Ovary (tissue), 9 donors: ENCODE data around the gene RHPN2. TPM values are rescaled to one million over a fixed set of nuclear protein-coding genes. Genes with fewer than 3 reads are reported as not detected.

Source experiments
- DNase-seq, 5 donors: peaks; one replicate each; pipeline ENCODE4 v3.0.0-alpha.2; 2019 to 2020
- H3K27ac ChIP-seq, 2 donors: fragments of 200-600 bp; one replicate each; pipeline versions ENCODE4 v1.5.1 to v1.8.0; 2019 to 2022
- H3K27me3 ChIP-seq: fragments of 200-600 bp; one replicate; pipeline ENCODE4 v1.8.0; 2022
- H3K36me3 ChIP-seq: fragments of 200-600 bp; sonication (generic); one replicate; pipeline ENCODE4 v1.5.1; 2019
- H3K4me1 ChIP-seq: one replicate; pipeline ENCODE4 v1.8.1; 2013; ENCODE audit warnings: mild to moderate bottlenecking, moderate library complexity; ENCODE audit not compliant: insufficient read depth
- H3K4me3 ChIP-seq: fragments of 200-600 bp; sonication (generic); one replicate; pipeline ENCODE4 v1.5.1; 2017
- H3K9me3 ChIP-seq, 2 donors: fragments of 200-600 bp in 1 of 2; sonication (generic) in 1 of 2; one replicate each; pipeline versions ENCODE4 v1.5.1 to v1.8.1; 2013 to 2019; ENCODE audit warnings: mild to moderate bottlenecking in 1 of 2, moderate library complexity in 1 of 2
- CTCF ChIP-seq, 3 donors: fragments of 450-650 bp in 2 of 3; fragments of 200-600 bp in 1 of 3; IDR thresholded peaks; one replicate each; pipeline versions ENCODE4 v1.5.1 to v1.8.0; 2016 to 2022; ENCODE audit warnings: antibody characterized with exemption in 3 of 3, mild to moderate bottlenecking in 1 of 3
- EP300 ChIP-seq: sonication (generic); formaldehyde crosslinking; IDR thresholded peaks from one replicate; pipeline ENCODE4 v1.6.1; 2017; ENCODE audit warnings: antibody characterized with exemption
- POLR2A ChIP-seq: fragments of 450-650 bp; IDR thresholded peaks from one replicate; pipeline ENCODE4 v1.6.1; 2017; ENCODE audit warnings: antibody characterized with exemption, mild to moderate bottlenecking, moderate library complexity
- WGBS, 3 donors: extraction: QIAGEN DNeasy Blood & Tissue Kit in 1 of 3; methylation state at CpG; one replicate each; pipeline versions ENCODE4 v1.1.5 to v1.1.7; 2013 to 2017; 5-methylcytosine and 5-hydroxymethylcytosine counted together
- intact Hi-C, 4 donors: fragments of 100-400 bp; cut with DNase I; formaldehyde crosslinking; loops; one replicate each; pipeline versions ENCODE4 v1.11.0 to v1.15.1; 2022 to 2023
- polyA plus RNA-seq, 2 donors: library from polyadenylated mRNA; stranded (reverse); fragments of 200-250 nt in 1 of 2; fragments of 350-450 nt in 1 of 2; fragmentation: Illumina TruSeq in 1 of 2; extraction: RNeasy Lipid Tissue Mini Kit (QIAGEN cat#74804) in 1 of 2; gene quantifications; one replicate each; pipeline ENCODE4 v1.2.3, GENCODE V29; 2013 to 2014
- total RNA-seq, 7 donors: library from RNA; depleted of rRNA in 2 of 7; stranded (reverse); fragments of >200 nt in 2 of 7; fragmentation: NEBNext Ultra II Directional in 3 of 7; extraction: Animal tissue kit (Norgen Biotek cat#: 25700) in 3 of 7; gene quantifications; one replicate each; pipeline versions ENCODE4 v1.1.0 to v1.2.4, GENCODE V29; 2016 to 2023
- donor health status: DM: no; HTN: no; CAD: no; lungs with moderate emphysema.
- donor health status: DM: no; HTN: no; CAD: no.
- donor health status: Bipolar disorder and iron deficiency.
- donor health status: DM: yes; HTN: yes; CAD: no.
- donor health status: DM: no; HTN: no; CAD: no.
- donor health status: DM: yes; HTN: yes; CAD: no.

Gene RHPN2
- total and polyA plus RNA-seq, 9 donors: 1.3 to 47.9 (median 3.8) TPM

- peak; percentile 60 to 81 (median 70) for DNase-seq
- no peak for TF ChIP-seq POLR2A
- TF ChIP-seq CTCF (IDR thresholded peaks at IDR 0.05): peak in 2 of 3 donors; percentile 34 to 39
- WGBS, 3 donors: 38 to 48% (median 44%) methylated on average over 14 of the region's 14 CpGs
- no peak overlapping the region for H3K27ac ChIP-seq
- H3K4me3 ChIP-seq: no peak overlapping the region
- intact Hi-C loops: loop anchor here in 1 of 4 donors (10.0 kb wide), 2 partner anchors 148 to 228 kb away; no protein-coding TSS in a partner anchor
- no peaks in the 10 kb centered on the region for H3K27me3 ChIP-seq
- H3K36me3 ChIP-seq: no peaks in the 10 kb centered on the region
- no peaks in the 10 kb centered on the region for H3K9me3 ChIP-seq
- peaks cover under 1% of the 10 kb centered on the region for H3K4me1 ChIP-seq
Observed at GRCh38 chr19:32976223-32976805, 88.4 kb downstream of the RHPN2 start.

GRCh38 chr19:32971715-32972540 is 92.8 kb downstream of the RHPN2 start, which contains the start of the genes CEP89 and FAAP24:
TSS of gene CEP89 (minus strand) at chr19:32971958. CDS start at chr19:32971874, 84 bp downstream.
TSS of gene FAAP24 (plus strand) at chr19:32972242. CDS start at chr19:32973197, 955 bp downstream.
- intact Hi-C loops: loop anchor here in 1 of 4 donors (10.0 kb wide), 2 partner anchors 153 to 233 kb away; no protein-coding TSS in a partner anchor

GRCh38 chr19:32971012-32971595 is 93.6 kb downstream of the RHPN2 start:
- Histone ChIP-seq H3K27ac (no peak overlapping the region), H3K27me3 (no peaks in the 10 kb centered on the region), H3K4me3 (peak overlapping the region; percentile 96), H3K4me1 (peaks cover 8% of the 10 kb centered on the region), H3K9me3 (no peaks in the 10 kb centered on the region), H3K36me3 (no peaks in the 10 kb centered on the region)
- no peak for TF ChIP-seq POLR2A
- WGBS, 3 donors: 10 to 12% (median 12%) methylated on average over 21 of the region's 21 CpGs
- intact Hi-C loops: loop anchor here in 1 of 4 donors (10.0 kb wide), 2 partner anchors 154 to 234 kb away; no protein-coding TSS in a partner anchor
- DNase-seq: peak in 1 of 5 donors; percentile 25

More at GRCh38 chr19:32971715-32972540, 92.8 kb downstream of the RHPN2 start, which contains the start of the genes CEP89 and FAAP24:
- TF ChIP-seq EP300 (no peak), CTCF (IDR thresholded peaks at IDR 0.05) (no peak), POLR2A (no peak)
- peaks cover 8% of the 10 kb centered on the region for H3K4me1 ChIP-seq
- peak within 1 kb of the TSS in 1 of 2 donors; percentile 67 for H3K27ac ChIP-seq
- peak; percentile 97 to 99 (median 98) for DNase-seq
- no peaks in the 10 kb centered on the region for H3K27me3 ChIP-seq
- WGBS, 3 donors: 0 to 1% (median 1%) methylated on average over 57 of the region's 57 CpGs
- no peaks in the 10 kb centered on the region for H3K36me3 ChIP-seq
- H3K9me3 ChIP-seq: no peaks in the 10 kb centered on the region
- H3K4me3 ChIP-seq: peak within 1 kb of the TSS; percentile 96

GRCh38 chr19:32969549-32969948 is 95.1 kb downstream of the RHPN2 start:
- 84 to 95% (median 93%) methylated on average over 5 to 10 of the region's 10 CpGs for WGBS, 3 donors
- no peak for TF ChIP-seq POLR2A
- TF ChIP-seq EP300: no peak
- TF ChIP-seq CTCF (IDR thresholded peaks at IDR 0.05): no peak
- no peak overlapping the region for H3K4me3 ChIP-seq
- H3K4me1 ChIP-seq: peaks cover 8% of the 10 kb centered on the region
- H3K27me3 ChIP-seq: no peaks in the 10 kb centered on the region
- H3K9me3 ChIP-seq: no peaks in the 10 kb centered on the region
- intact Hi-C loops: no loop called here
- no peak overlapping the region for H3K27ac ChIP-seq
- no peaks in the 10 kb centered on the region for H3K36me3 ChIP-seq
- no peak for DNase-seq
